A673 (cell line): ENCODE measurements around the gene SRI. TPM values are rescaled to one million over a fixed set of nuclear protein-coding genes. Genes with fewer than 3 reads are reported as not detected.

Experiments
- BruUV-seq: library from RNA; stranded (reverse); fragments of 400-500 nt; replicated peaks from 2 replicates; lab custom pipeline; 2021; lab: Mats Ljungman, UMichigan
- CTCF ChIA-PET: fragments of 300-600 bp; sonication (Branson Sonifier 250); formaldehyde crosslinking; loops from one replicate; lab custom pipeline; 2022; ENCODE audit warnings: antibody characterized with exemption; lab: Charles Lee
- POLR2A ChIA-PET: fragments of 300-600 bp; sonication (Branson Sonifier 250); formaldehyde crosslinking; loops from one replicate; lab custom pipeline; 2022; ENCODE audit warnings: antibody characterized with exemption; ENCODE audit not compliant: low non-redundant PET; lab: Charles Lee
- DNase-seq: peaks from one replicate; pipeline ENCODE4 v3.0.0-alpha.2; 2015; ENCODE audit warnings: low spot score
- H3K27ac ChIP-seq: fragments of 200-600 bp; sonication (generic); 2 replicates; pipeline ENCODE4 v1.5.1; 2016; ENCODE audit warnings: mixed run types, low read depth, mild to moderate bottlenecking, mixed read lengths, antibody characterized with exemption, low read length; ENCODE audit not compliant: poor library complexity, severe bottlenecking
- H3K27me3 ChIP-seq: fragments of 200-600 bp; sonication (generic); replicated peaks from 2 replicates; pipeline ENCODE4 v1.6.1; 2017; ENCODE audit warnings: mixed run types, low read depth, mild to moderate bottlenecking, mixed read lengths, antibody characterized with exemption, low read length; ENCODE audit not compliant: insufficient read depth, poor library complexity
- H3K36me3 ChIP-seq: fragments of 200-600 bp; sonication (generic); 2 replicates; pipeline ENCODE4 v1.6.1; 2016; ENCODE audit warnings: mixed run types, mild to moderate bottlenecking, mixed read lengths, antibody characterized with exemption, low read length; ENCODE audit not compliant: insufficient read depth, poor library complexity, severe bottlenecking
- H3K4me1 ChIP-seq: fragments of 200-600 bp; sonication (generic); 2 replicates; pipeline ENCODE4 v1.6.1; 2017; ENCODE audit warnings: mixed run types, mild to moderate bottlenecking, mixed read lengths, antibody characterized with exemption, low read length; ENCODE audit not compliant: insufficient read depth, poor library complexity, severe bottlenecking
- H3K4me3 ChIP-seq: fragments of 200-600 bp; sonication (generic); 2 replicates; pipeline ENCODE4 v1.5.1; 2016; ENCODE audit warnings: low read depth, mixed run types, mild to moderate bottlenecking, mixed read lengths, low read length; ENCODE audit not compliant: poor library complexity, severe bottlenecking
- H3K9me3 ChIP-seq: fragments of 200-600 bp; sonication (generic); 2 replicates; pipeline ENCODE4 v1.6.1; 2016; ENCODE audit warnings: mixed run types, low read depth, mild to moderate bottlenecking, mixed read lengths, antibody characterized with exemption, low read length; ENCODE audit not compliant: poor library complexity, severe bottlenecking
- CTCF ChIP-seq: fragments of 300-800, 200-600 bp; sonication (generic); conservative IDR thresholded peaks from 2 replicates; pipeline ENCODE4 v1.5.1; 2017; ENCODE audit warnings: low read depth, mild to moderate bottlenecking, antibody characterized with exemption, low read length, moderate library complexity, mixed read lengths
- EZH2 ChIP-seq: fragments of 200-600 bp; sonication (generic); IDR thresholded peaks from 2 replicates; pipeline ENCODE4 v1.6.1; 2017; ENCODE audit warnings: borderline replicate concordance, low read depth, mild to moderate bottlenecking, mixed read lengths, antibody characterized with exemption, low read length; ENCODE audit not compliant: poor library complexity, severe bottlenecking
- intact Hi-C: fragments of 100-400 bp; cut with micrococcal nuclease; formaldehyde crosslinking; loops from one replicate; pipeline ENCODE4 v1.10.0; 2022; ENCODE audit not compliant: unreplicated experiment
- total RNA-seq: library from RNA; stranded (reverse); gene quantifications from 2 replicates; pipeline ENCODE4 v1.2.3, GENCODE V29; 2021

Gene SRI
- total RNA-seq, 1 experiment from 2014 or later, result 87.7 TPM

GRCh38 chr7:88200261-88200660 is 19.6 kb downstream of the SRI start:
- POLR2A ChIA-PET, result no interaction called here
- CTCF ChIA-PET, result no interaction called here
- no peaks in the 10 kb centered on the region for H3K4me1 ChIP-seq
- TF ChIP-seq CTCF (no peak), EZH2 (no peak)
- no peak overlapping the region for H3K4me3 ChIP-seq
- no peaks in the 10 kb centered on the region for H3K36me3 ChIP-seq
- H3K27me3 ChIP-seq, result no peaks in the 10 kb centered on the region
- intact Hi-C loops, result no loop called here
- H3K9me3 ChIP-seq, result no peaks in the 10 kb centered on the region
- DNase-seq, result no peak
- BruUV-seq, result no TSS peak
- H3K27ac ChIP-seq, result no peak overlapping the region

GRCh38 chr7:88191911-88192310 is 27.9 kb downstream of the SRI start:
- H3K9me3 ChIP-seq, result no peaks in the 10 kb centered on the region
- ChIA-PET POLR2A (no interaction called here), CTCF (no interaction called here)
- H3K36me3 ChIP-seq, result no peaks in the 10 kb centered on the region
- no TSS peak for BruUV-seq
- no peak overlapping the region for H3K4me3 ChIP-seq
- no peaks in the 10 kb centered on the region for H3K27me3 ChIP-seq
- no peak for TF ChIP-seq CTCF
- TF ChIP-seq EZH2, result no peak
- intact Hi-C loops, result no loop called here
- no peak for DNase-seq
- no peak overlapping the region for H3K27ac ChIP-seq
- H3K4me1 ChIP-seq, result no peaks in the 10 kb centered on the region

DNA sequence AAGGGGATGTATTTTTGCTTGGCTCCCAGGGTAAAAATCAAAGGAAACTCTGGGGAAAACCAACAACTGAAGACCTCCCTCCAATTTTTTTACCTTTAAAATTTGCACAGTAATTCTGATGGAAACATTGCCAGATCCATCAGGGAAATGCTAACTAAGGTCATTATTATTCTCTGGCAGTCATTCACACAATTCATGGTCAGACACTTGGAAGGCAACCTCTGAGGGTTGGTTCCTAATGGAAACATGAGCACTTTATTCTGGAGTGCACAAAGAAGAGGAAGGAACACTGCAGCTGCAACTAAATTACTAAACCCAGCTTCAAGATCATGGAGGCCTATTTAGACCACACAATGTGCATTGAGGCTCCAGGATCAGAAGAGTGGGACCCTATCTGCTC is 34.2 kb downstream of the SRI start:
- ChIA-PET POLR2A (no interaction called here), CTCF (no interaction called here)
- no TSS peak for BruUV-seq
- no peaks in the 10 kb centered on the region for H3K4me1 ChIP-seq
- TF ChIP-seq CTCF, result no peak
- TF ChIP-seq EZH2, result no peak
- H3K27ac ChIP-seq, result no peak overlapping the region
- no peaks in the 10 kb centered on the region for H3K9me3 ChIP-seq
- no peaks in the 10 kb centered on the region for H3K27me3 ChIP-seq
- no peak for DNase-seq
- no peaks in the 10 kb centered on the region for H3K36me3 ChIP-seq
- intact Hi-C loops, result no loop called here
- no peak overlapping the region for H3K4me3 ChIP-seq
